HG03575 (cell line): ENCODE data around the gene NLGN1.

ENCODE experiments used
- ATAC-seq: cut with Tn5 transposase; IDR thresholded peaks from one replicate; pipeline ENCODE4 v1.9.1; 2021; ENCODE audit not compliant: unreplicated experiment, insufficient number of reproducible peaks, low FRiP score; ENCODE audit errors: extremely low read depth

Gene NLGN1

DNA sequence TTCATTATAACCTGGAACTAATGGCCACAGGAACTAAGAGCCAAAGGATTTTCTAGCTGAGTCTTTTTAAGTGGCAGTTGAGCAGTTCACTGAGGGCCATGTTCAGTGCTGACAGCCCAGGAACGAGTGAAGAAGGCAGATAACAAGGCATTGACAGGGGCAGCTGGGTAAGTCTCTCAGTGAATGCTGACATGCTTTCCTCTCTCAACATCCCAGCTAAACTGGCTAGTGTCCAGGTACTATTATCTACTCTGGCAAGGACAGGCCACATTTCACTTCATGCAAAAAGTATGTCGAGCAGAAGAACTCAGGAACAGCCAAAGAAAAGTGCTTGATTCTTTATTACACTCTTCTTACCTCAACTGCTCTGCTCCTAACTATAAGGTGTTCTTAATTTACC lies 515.9 kb downstream of the NLGN1 start:
- ATAC-seq: no peak

DNA sequence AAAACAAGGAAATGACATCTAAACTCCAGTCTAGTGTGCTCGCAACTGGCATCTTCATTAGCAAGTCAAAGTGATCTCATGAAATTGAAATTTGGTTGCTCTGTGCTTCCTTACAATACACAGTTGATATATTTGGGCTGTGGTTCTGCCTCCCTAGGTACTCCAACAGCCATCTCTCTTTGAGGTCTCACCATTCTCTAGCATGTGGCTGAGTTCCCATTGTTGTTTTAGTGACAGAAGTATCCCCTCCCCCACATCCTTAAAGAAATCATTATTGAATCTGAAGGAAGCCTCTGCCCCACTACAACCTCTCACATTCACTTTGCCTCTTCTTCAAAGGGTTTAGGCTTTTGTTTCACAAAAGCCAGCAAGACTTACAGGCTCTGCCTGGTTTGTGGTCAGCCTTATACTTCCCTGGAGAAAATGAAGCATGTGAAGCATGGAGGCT lies 516.5 kb downstream of the NLGN1 start:
- ATAC-seq: no peak

DNA sequence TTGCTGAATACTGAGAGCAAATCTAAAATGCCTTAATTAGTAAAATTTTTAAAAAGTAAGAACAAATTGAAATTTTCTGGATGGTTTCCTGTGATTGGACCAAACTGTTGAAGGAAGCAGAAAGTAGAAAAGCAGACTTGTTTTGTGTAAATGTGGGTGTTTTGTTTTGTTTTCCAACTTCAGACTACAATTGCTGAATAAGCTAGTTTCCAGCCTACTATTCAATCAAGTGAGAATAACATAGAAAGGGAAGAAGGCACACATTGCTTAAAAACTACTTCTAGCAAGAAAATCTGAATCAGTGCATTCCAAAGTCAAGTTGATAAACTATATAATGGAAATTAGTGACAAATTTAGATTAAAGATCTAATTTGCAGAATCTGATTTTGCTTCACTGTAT lies 519.3 kb downstream of the NLGN1 start:
- no peak for ATAC-seq

DNA sequence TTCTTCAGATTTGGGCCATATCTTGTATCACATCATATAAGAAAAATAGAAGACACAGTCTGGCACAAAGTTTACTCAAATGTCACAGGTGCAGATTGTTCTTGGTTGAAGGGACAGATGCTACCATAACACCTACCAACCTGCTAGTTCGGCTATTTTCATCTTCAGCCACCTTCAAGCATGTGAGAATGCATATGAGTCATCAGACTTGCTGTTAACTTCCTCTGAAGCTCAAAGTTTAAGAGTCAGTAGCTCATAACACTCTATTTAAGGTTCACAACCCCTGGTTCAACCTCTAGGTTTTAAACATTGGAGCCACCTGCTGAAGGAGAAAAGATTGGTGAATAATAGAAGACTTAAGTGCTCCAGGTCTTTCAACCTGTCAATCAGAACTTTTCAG lies 522.8 kb downstream of the NLGN1 start:
- ATAC-seq: peak; percentile 75

DNA sequence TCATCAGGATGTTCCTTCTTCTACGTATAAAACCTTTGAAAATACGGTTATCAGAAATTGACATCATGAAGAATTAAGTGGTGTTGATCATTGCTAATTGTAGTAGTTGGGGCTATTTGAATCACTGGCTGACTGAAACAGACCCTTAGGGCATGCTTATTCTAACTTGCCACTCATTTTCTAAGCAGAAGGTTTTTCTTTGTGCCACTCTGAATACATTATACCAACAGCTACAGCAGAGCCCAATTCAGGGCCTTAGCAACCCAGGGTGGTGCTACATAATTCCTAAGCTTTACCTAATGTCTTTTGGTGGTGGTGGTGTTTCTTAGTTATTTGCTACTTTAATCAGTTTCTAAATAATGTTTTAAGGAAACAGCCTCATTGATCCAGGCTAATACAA lies 524.2 kb downstream of the NLGN1 start:
- ATAC-seq: no peak

DNA sequence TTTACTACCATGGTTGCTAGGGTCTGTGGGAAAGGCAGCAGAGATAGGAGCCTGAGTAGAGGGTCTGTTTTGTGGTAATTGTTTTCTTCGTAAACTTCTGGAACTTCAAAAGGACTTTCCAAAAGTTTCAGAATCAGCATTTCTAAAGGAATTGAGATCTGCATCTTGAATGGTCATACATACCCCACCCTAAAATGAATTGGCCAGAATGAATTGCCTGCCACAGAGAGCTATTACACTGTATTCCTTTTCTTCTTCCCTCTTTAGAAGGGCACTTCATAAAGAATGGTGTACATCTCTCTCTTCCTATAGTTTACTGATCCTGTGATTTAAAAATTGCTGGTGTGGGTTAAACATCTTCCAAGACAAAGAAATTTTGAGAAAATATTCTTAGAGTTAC lies 525.7 kb downstream of the NLGN1 start:
- no peak for ATAC-seq

DNA sequence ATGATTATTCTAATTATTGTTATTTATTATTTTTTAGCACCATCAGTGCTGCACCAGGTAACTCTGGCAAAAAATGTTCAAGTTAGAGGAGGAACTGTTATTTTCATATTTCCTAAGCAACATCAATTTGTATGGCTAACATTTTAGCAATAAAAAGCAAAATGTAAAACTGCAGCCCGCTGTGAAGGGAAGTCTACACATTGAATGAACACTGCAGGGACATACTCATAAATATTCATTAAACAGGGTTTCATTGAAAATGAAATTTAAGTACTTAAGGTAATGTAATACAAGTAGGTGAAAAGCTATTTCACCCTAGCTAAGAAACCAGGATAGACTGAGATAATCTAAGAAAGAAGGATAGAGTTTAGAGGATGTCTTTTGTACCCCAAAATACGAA lies 532.7 kb downstream of the NLGN1 start:
- no peak for ATAC-seq

DNA sequence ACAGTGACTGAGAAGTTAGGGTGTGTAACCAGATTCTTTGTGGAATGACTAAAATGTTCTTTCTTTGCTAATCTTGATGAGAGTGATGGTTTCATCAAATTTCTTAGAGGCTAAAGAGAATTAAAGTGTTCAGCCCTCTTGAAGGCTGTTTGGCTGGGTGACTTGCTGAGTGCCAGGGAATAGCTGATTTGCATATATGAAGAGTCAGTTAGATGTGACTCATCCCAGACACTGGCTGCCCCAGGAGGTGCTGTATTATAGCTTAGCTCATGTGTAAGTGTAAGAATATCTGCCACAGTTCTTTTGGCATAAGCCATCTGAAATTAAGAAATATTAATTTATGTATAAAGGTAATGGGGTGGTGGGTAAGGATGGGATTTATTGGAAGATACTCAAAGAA lies 535.1 kb downstream of the NLGN1 start:
- ATAC-seq: no peak

DNA sequence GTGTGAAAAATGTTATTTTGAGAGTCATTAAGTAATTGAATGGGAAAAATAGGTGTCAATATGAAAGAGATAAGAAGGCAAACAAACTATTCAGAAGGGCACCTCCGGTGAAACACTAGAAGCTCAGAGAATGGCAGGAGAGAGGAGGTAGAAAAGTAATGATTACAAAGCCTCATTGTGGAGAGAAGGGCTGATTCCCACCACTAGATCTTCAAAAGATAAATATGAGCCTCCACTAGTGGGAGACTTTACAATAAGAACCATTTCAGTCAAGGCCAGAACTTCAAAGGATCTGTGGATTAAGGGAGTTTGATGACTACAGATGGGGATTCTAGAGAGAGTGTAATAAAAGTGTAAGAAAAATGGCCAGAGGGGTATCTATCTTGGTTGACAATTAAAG lies 535.6 kb downstream of the NLGN1 start:
- no peak for ATAC-seq

DNA sequence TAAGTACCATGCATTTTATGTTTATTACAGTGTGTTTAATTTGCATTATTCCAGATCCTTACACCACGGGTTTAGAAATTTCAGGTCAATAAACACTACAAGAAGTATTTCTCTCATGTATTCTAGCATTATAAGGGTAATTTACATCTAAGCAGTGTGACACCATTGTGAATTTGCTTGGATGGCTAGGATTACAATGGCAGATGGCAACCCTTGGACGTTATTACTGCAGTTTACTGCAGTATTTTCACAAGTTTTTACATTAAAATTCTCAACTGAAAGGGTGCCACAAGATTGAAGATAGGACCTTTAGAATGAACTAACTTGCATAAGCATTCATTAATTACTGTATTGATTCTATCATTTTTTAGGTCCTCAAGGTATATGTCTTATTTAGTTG lies 538.8 kb downstream of the NLGN1 start:
- ATAC-seq: no peak

DNA sequence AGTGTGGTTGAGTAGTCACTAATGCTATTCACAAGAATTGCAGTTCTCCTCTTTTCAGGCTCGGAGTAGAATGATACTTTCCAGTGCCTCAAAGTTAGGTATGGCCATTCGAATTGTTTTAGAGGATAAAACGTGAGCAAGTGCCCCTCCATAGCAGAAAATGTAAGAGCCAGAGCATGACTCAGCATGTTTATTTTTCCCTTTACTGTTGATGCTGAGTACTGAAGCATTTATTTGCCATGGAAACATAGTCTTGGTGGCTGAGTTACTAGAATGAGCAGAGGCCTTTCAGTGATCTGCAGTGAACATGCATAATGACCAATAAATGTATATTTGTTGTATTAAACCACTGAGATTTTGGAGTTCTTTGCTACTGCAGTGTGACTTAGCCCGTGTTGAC lies 540.6 kb downstream of the NLGN1 start:
- no peak for ATAC-seq

DNA sequence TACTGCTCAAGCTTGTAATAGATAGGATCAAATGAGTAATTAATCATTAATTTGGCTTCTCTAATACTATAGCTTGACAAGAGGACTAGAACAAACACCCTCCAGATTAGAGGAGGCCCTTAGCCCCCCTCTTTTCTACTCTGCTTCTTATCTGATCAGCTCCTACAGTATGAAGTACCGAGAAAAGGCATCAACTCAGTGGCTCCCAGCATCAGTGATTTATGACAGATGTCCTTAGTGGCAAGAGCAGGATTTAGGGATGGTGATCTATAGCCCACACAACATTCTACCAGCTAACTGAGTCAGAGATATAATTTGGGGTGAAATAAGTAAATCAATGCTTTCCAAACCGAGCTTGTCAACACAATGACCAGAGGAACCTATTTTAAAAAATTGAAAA lies 541.1 kb downstream of the NLGN1 start:
- ATAC-seq: no peak

DNA sequence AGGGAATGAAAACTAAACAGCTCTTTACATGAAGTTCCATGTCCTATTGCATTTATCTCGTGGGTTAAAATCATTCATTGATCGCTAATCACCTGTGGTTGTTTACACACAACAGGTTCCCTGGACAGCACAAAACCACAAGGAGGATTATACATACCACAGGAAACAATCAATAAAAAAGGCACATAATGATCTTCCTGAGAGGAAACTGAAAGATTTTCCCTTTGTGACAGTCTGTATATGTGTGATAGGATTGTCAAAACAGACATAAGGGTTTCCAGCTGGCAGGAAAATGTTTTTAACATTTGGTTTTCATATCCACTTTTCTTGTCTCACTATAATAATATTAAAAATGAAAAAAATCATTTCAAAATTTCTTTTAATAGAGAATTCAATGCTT lies 541.8 kb downstream of the NLGN1 start:
- ATAC-seq: no peak

DNA sequence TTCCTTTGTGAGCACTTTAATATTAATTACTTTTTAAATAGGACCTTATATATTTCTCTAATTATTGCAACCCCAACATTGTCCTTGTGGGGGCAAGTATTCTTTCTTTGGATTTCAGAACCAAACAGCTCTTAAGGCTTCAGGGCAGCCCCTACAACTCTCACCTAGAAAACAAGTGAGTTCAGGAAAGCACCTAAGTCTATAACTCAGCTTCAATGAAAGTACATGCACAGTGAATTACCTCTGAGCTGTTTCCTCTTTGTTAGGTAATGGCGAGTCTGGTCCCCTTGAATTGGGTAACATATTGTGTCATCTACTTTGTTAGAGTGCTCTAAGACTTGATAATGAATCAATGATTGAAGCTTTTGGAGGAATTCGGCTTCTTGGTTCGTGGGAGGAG lies 545.7 kb downstream of the NLGN1 start:
- no peak for ATAC-seq

DNA sequence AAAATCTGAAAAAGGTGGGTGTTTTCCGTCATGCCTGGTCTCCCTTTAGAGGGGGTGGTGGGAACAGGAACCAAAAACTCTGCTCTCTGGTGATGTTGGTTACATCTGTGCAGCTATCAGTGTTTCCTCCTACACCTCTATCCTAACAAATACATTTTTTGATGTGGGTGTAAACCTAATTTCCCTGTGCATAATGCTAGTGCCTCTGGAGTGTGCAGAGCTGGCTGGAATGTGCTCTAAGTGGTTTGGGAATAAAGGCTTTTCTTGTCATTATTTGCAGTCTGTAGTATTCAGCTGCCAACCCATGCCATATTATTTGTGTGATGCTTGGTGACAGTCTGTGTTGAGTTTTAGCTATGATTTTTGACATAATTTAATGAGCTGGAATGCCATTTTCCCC lies 547.6 kb downstream of the NLGN1 start:
- ATAC-seq: no peak

DNA sequence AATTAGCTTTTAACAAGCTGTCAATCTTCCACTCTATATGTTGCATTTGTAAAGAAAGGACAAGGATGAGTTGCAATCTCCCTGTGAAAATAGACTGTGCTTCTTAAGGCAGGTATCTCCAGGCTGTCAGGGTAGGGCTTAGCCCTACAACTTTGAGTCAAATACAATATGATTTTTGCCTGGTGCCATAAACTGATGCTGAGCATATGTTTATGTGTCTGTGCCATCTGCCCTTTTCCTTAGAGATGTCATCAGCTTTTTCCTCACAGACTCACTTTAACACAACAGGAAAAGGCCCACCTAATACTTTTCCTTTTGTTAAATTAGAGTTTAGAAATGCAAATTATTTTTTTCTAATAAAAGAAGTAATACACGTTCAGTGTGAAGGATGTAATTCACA lies 548.3 kb downstream of the NLGN1 start:
- ATAC-seq: no peak

DNA sequence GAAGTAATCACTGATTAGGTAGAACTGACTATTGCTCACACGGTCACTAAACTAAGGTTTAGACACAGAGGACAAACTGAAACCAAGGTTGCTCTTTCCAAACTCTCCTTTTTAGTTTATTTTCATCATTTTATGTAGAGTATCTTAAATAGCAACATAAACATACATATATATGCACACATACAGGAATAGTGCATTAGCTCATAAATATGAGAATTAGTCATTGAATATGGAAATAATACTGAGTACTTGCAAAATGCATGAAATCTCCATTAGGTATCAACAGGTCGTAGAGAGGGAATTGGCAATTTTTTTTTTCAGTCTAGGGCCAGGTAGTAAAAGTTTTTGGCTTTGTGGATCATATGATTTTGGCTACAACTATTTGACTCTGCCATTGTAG lies 557.1 kb downstream of the NLGN1 start:
- no peak for ATAC-seq

DNA sequence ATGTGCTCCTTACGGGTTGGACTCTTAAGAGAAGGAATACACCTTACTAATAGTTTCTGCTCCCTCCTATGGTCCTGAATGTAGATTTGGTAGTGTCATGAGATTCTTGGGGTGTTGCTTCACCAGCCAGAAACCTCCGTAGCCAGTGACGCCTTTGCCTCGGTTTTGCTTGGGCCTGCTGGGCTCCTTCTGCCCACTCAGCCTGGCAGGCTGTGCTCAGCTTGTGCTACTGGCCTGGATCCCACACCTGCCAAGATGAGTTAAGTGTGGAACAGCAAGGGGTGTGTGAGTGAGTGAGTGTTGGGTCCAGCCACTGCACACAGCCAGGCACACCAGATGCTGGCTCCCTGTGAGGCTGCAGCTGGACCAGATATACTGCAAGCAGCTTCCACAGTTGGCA lies 560.1 kb downstream of the NLGN1 start:
- no peak for ATAC-seq

DNA sequence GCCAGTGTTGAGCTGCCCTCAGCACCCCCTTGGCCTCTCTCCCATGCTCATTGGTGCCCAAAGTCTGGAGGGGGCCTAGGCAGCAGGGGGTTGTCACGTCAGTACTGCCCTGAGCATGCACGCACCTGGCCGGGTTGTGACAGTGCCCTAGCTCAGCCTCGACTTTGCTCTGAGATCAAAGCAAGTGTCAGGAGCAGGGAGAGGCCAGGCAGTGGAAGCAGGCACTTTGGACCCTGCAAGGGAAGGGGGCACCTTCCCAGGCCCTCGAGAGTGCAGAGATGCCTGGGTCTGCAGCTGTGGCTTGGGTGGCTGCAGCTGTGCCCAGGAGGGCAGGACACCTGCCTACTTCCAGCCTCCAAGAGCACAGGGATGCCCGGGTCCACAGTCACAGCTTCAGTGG lies 561.3 kb downstream of the NLGN1 start:
- no peak for ATAC-seq

DNA sequence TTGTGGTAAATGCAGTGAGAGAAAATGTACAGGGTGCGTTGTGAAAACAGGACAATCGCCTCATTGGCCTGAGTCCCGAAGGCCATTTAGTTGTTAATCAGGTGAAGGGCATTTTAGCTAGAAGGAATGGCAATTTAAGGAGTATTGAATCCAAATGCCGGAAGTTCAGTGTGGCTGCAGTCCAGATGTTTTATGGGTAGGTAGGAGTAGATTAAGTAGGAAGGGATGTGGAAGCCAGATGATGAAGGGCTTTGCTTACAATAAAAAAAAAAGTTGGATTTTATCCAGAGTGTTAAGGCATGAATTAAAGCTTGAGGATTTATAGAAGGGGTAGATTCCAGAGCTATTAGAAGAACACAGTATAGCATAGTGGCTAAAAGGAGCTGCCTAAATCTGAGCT lies 572.7 kb downstream of the NLGN1 start:
- no peak for ATAC-seq

DNA sequence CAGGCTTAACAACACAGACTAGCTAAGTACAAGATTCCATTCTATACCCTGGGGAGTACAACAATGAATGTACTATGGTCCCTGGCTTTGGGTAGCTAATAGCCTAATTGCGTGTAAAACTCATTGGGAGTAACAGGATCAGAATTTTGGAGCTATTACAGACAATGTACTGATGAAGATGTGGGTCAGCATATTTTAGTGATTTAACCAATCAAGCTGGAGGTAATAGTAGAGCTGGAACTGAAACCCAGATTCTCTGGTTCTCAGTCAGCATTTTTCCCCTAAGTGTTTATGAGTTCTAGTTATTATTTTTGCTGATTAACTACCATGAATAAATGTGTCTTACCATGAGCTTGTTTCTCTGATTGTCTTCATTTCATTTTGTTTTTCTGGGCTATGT lies 578.7 kb downstream of the NLGN1 start:
- no peak for ATAC-seq

DNA sequence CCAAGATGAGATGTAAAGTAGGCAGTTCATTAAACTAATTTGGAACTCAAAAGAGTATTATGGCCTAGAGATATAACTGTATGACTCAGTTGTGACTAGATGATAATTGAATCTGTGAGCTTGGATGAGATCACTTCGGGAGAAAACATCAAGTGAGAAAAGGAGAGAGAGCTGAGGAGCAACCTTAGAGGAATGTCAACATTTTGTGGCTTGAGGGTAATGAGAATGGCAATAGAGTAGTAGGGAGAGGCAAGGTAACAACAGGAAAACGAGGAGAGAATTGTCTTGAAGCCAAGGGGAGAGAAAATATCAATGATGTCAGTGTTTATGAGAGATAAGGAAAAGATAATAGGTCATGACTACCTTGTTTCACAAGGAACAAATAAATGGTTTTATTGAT lies 580.2 kb downstream of the NLGN1 start:
- no peak for ATAC-seq
